Muscle of leg (tissue), 16 donors: ENCODE data around the gene NXPH4. TPM values are rescaled to one million over a fixed set of nuclear protein-coding genes. Genes with fewer than 3 reads are reported as not detected.

ENCODE experiments used
- DNase-seq: peaks from one replicate; pipeline ENCODE4 v3.0.0; 2013
- H3K27ac ChIP-seq: one replicate; pipeline ENCODE4 v1.5.1; 2013; ENCODE audit warnings: mild to moderate bottlenecking, low read length, control low read depth
- H3K27me3 ChIP-seq: one replicate; pipeline ENCODE4 v1.6.1; 2013; ENCODE audit warnings: low read length; ENCODE audit not compliant: control insufficient read depth, insufficient read depth
- H3K36me3 ChIP-seq: one replicate; pipeline ENCODE4 v1.6.1; 2013; ENCODE audit warnings: low read length; ENCODE audit not compliant: control insufficient read depth, insufficient read depth
- H3K4me1 ChIP-seq: one replicate; pipeline ENCODE4 v1.6.1; 2013; ENCODE audit warnings: low read length; ENCODE audit not compliant: control insufficient read depth, insufficient read depth
- H3K4me3 ChIP-seq: one replicate; pipeline ENCODE4 v1.5.1; 2013; ENCODE audit warnings: low read length, control low read depth
- H3K9me3 ChIP-seq: replicated peaks from 2 replicates; pipeline ENCODE4 v1.6.1; 2013; ENCODE audit warnings: low read depth, low read length; ENCODE audit not compliant: control insufficient read depth
- WGBS: methylation state at CpG from one replicate; pipeline ENCODE4 v1.1.5; 2013; ENCODE audit warnings: missing lambda C conversion rate; ENCODE audit not compliant: insufficient coverage; 5-methylcytosine and 5-hydroxymethylcytosine counted together
- long read RNA-seq, 11 donors: transcript quantifications; one replicate each; lab custom pipeline, GENCODE V29; 2026
- polyA plus RNA-seq, 8 donors: library from polyadenylated mRNA; unstranded; fragments of 120-200 nt; gene quantifications; one replicate each; pipeline versions ENCODE4 v1.2.1 to v1.2.3, GENCODE V29; 2013; ENCODE audit warnings: inconsistent platforms in 1 of 8, low replicate concordance in 1 of 8; ENCODE audit not compliant: insufficient read length in 8 of 8, insufficient read depth in 1 of 8
- total RNA-seq: library from RNA; stranded (reverse); fragments of 120-200 nt; gene quantifications from one replicate; pipeline ENCODE4 v1.2.4, GENCODE V29; 2013

The NXPH4 gene
- total RNA-seq = 1.2 TPM
- 1 to 10 TPM; 3.2 to 5.6 (median 3.9) TPM for polyA plus RNA-seq
- long read RNA-seq, donor 1, partial matches to known transcripts = 0 of 1 reads
- long read RNA-seq, donor 1, other reads (novel, unspliced or antisense) = 0 of 1 reads
- long read RNA-seq, donor 2, partial matches to known transcripts = 0 of 1 reads
- long read RNA-seq, donor 2, other reads (novel, unspliced or antisense) = 0 of 1 reads
- long read RNA-seq, donor 3, partial matches to known transcripts = 0 of 2 reads
- long read RNA-seq, donor 3, other reads (novel, unspliced or antisense) = 0 of 2 reads
- long read RNA-seq, donor 4, partial matches to known transcripts = 0 of 1 reads
- long read RNA-seq, donor 4, other reads (novel, unspliced or antisense) = 0 of 1 reads
- long read RNA-seq, donor 5, partial matches to known transcripts = 6 of 7 reads
- long read RNA-seq, donor 5, other reads (novel, unspliced or antisense) = 0 of 7 reads
- long read RNA-seq, donor 6, partial matches to known transcripts = 337 of 348 reads
- long read RNA-seq, donor 6, other reads (novel, unspliced or antisense) = 9 of 348 reads
- long read RNA-seq, donor 7, partial matches to known transcripts = 0 of 3 reads
- long read RNA-seq, donor 7, other reads (novel, unspliced or antisense) = 0 of 3 reads
- long read RNA-seq, donor 8, partial matches to known transcripts = 81 of 81 reads
- long read RNA-seq, donor 8, other reads (novel, unspliced or antisense) = 0 of 81 reads
- long read RNA-seq, donor 9, partial matches to known transcripts = 0 of 3 reads
- long read RNA-seq, donor 9, other reads (novel, unspliced or antisense) = 0 of 3 reads
- long read RNA-seq, donor 10, transcript NXPH4-201 (2 exons, 1,804 nt) = major isoform, 7 of 7 reads
- long read RNA-seq, donor 10, partial matches to known transcripts = 0 of 7 reads
- long read RNA-seq, donor 10, other reads (novel, unspliced or antisense) = 0 of 7 reads
- long read RNA-seq, donor 11, partial matches to known transcripts = 193 of 216 reads
- long read RNA-seq, donor 11, other reads (novel, unspliced or antisense) = 21 of 216 reads

- DNase-seq = no peak
These were observed at the start of gene NXPH4 for GRCh38 chr12:57216014-57216911. TSS of gene NXPH4 (plus strand) at chr12:57216794. CDS start at chr12:57216970, 176 bp downstream.

GRCh38 chr12:57166971-57167371 lies 49.6 kb upstream of the NXPH4 start:
- Histone ChIP-seq H3K27ac (no peak overlapping the region), H3K4me1 (peaks cover 14% of the 10 kb centered on the region), H3K4me3 (no peak overlapping the region), H3K27me3 (no peaks in the 10 kb centered on the region), H3K9me3 (no peaks in the 10 kb centered on the region), H3K36me3 (peaks cover 82% of the 10 kb centered on the region)
- no peak for DNase-seq
- 69% methylated on average over 6 of the region's 10 CpGs for WGBS

More at GRCh38 chr12:57216014-57216911, at the start of gene NXPH4:
- H3K36me3 ChIP-seq = peaks cover 22% of the 10 kb centered on the region
- no peaks in the 10 kb centered on the region for H3K9me3 ChIP-seq
- H3K27ac ChIP-seq = no peak within 1 kb of the TSS
- peaks cover 67% of the 10 kb centered on the region for H3K4me1 ChIP-seq
- H3K27me3 ChIP-seq = peaks cover 77% of the 10 kb centered on the region
- peak within 1 kb of the TSS; percentile 45 for H3K4me3 ChIP-seq
- WGBS = under 1% methylated on average over 96 of the region's 102 CpGs

GRCh38 chr12:57168058-57168457 lies 48.5 kb upstream of the NXPH4 start:
- Histone ChIP-seq H3K27ac (no peak overlapping the region), H3K9me3 (no peaks in the 10 kb centered on the region), H3K27me3 (no peaks in the 10 kb centered on the region), H3K4me1 (peaks cover 14% of the 10 kb centered on the region), H3K4me3 (no peak overlapping the region), H3K36me3 (peaks cover 76% of the 10 kb centered on the region)
- 71% methylated on average over 9 of the region's 10 CpGs for WGBS
- no peak for DNase-seq

- H3K36me3 ChIP-seq = peaks cover 84% of the 10 kb centered on the region
- no peaks in the 10 kb centered on the region for H3K27me3 ChIP-seq
- no peak for DNase-seq
- 81% methylated on average over 13 of the region's 23 CpGs for WGBS
- no peak overlapping the region for H3K27ac ChIP-seq
- H3K9me3 ChIP-seq = no peaks in the 10 kb centered on the region
- no peak overlapping the region for H3K4me3 ChIP-seq
- H3K4me1 ChIP-seq = peaks cover 14% of the 10 kb centered on the region
These were observed 47.4 kb upstream of the NXPH4 start for GRCh38 chr12:57169046-57169795.

GRCh38 chr12:57169969-57170368 lies 46.6 kb upstream of the NXPH4 start:
- H3K9me3 ChIP-seq = no peaks in the 10 kb centered on the region
- H3K4me3 ChIP-seq = no peak overlapping the region
- 35% methylated on average over 5 of the region's 7 CpGs for WGBS
- peaks cover 83% of the 10 kb centered on the region for H3K36me3 ChIP-seq
- H3K4me1 ChIP-seq = peaks cover 14% of the 10 kb centered on the region
- DNase-seq = no peak
- no peak overlapping the region for H3K27ac ChIP-seq
- H3K27me3 ChIP-seq = no peaks in the 10 kb centered on the region

GRCh38 chr12:57170408-57170807 lies 46.2 kb upstream of the NXPH4 start:
- no peaks in the 10 kb centered on the region for H3K27me3 ChIP-seq
- DNase-seq = no peak
- H3K36me3 ChIP-seq = peaks cover 86% of the 10 kb centered on the region
- H3K9me3 ChIP-seq = no peaks in the 10 kb centered on the region
- WGBS = no CpG with 5 or more reads among the region's 1 CpG
- H3K27ac ChIP-seq = no peak overlapping the region
- H3K4me3 ChIP-seq = no peak overlapping the region
- H3K4me1 ChIP-seq = peaks cover 15% of the 10 kb centered on the region

GRCh38 chr12:57170927-57171326 lies 45.7 kb upstream of the NXPH4 start:
- no peak for DNase-seq
- H3K27me3 ChIP-seq = no peaks in the 10 kb centered on the region
- H3K36me3 ChIP-seq = peaks cover 85% of the 10 kb centered on the region
- no peaks in the 10 kb centered on the region for H3K9me3 ChIP-seq
- H3K4me1 ChIP-seq = peaks cover 19% of the 10 kb centered on the region
- WGBS = 74% methylated on average over 3 of the region's 4 CpGs
- no peak overlapping the region for H3K27ac ChIP-seq
- no peak overlapping the region for H3K4me3 ChIP-seq

GRCh38 chr12:57171668-57172067 lies 44.9 kb upstream of the NXPH4 start:
- Histone ChIP-seq H3K36me3 (peaks cover 86% of the 10 kb centered on the region), H3K4me1 (peaks cover 19% of the 10 kb centered on the region), H3K9me3 (no peaks in the 10 kb centered on the region), H3K27ac (no peak overlapping the region), H3K27me3 (no peaks in the 10 kb centered on the region), H3K4me3 (no peak overlapping the region)
- peak; percentile 58 for DNase-seq
- WGBS = 20% methylated on average over 1 of the region's 4 CpGs

GRCh38 chr12:57173089-57173488 lies 43.5 kb upstream of the NXPH4 start:
- H3K4me1 ChIP-seq = peaks cover 19% of the 10 kb centered on the region
- H3K9me3 ChIP-seq = no peaks in the 10 kb centered on the region
- H3K4me3 ChIP-seq = no peak overlapping the region
- H3K27ac ChIP-seq = no peak overlapping the region
- DNase-seq = no peak
- H3K27me3 ChIP-seq = no peaks in the 10 kb centered on the region
- H3K36me3 ChIP-seq = peaks cover 86% of the 10 kb centered on the region
- 56% methylated on average over 11 of the region's 11 CpGs for WGBS
